Measurements from ENCODE around the gene PRPF6.

Gene PRPF6

GRCh38 chr20:64078934-64079272 is 98.0 kb downstream of the PRPF6 start:
- no peak for DNase-seq

- DNase-seq, result peak; percentile 72
Observed at GRCh38 chr20:64079273-64080012, 98.5 kb downstream of the PRPF6 start, which contains the start of gene RGS19. RGS19 (minus strand) TSS chr20:64079518; CDS start chr20:64076886, 2,632 bp downstream.

- no peak for DNase-seq
Observed at GRCh38 chr20:64080013-64080812, 99.3 kb downstream of the PRPF6 start, which contains the start of gene OPRL1. OPRL1 (plus strand) TSS chr20:64080082; CDS start chr20:64092721, 12,639 bp downstream.

GRCh38 chr20:64080813-64081623 is 100.1 kb downstream of the PRPF6 start:
- DNase-seq, result no peak

GRCh38 chr20:64081624-64081964 is 100.7 kb downstream of the PRPF6 start:
- DNase-seq, result no peak

GRCh38 chr20:64082126-64082731 is 101.3 kb downstream of the PRPF6 start:
- DNase-seq, result no peak
